ENCODE data around the gene PIP4K2C. TPM values are rescaled to one million over a fixed set of nuclear protein-coding genes. Genes with fewer than 3 reads are reported as not detected.
A peak's percentile ranks its signal among the peaks of the same experiment; 100 is the strongest.
"Not testable (repeated sequence)": the region's sequence is repeated elsewhere in the genome, so short reads cannot be mapped to it uniquely, and the experiment has no call there.

Gene PIP4K2C
- total RNA-seq, 1 donor from 2014 or later = 46.3 TPM

DNA sequence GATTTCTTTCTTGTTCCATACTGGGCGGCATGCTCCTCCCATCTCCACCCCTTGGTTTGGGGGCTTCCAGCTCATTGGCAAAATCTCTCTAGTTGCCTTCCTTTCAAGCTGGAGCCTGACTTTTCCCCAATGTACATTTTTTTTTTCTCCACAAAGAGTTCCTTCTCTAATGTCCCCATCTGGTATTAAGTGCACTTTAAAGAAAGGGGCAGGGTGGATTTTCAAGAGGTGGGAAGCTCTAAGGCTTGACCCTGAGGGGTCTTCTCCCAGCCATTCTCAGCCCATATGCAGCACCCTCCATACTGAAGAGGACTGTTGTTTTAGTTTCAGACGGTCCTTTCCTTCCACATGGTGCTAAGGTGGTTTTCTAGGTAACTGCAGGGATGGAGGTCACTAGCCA lies 5.8 kb upstream of the PIP4K2C start:
- FAIRE-seq (no peak), DNase-seq (ENCODE audit: low read depth) (no peak)
- Histone ChIP-seq H3K36me3 (ENCODE audit: control insufficient read depth, insufficient read depth, low read length) (no peaks in the 10 kb centered on the region), H3K4me3 (ENCODE audit: low read depth, low read length) (no peak overlapping the region), H3K27me3 (ENCODE audit: control insufficient read depth, insufficient read depth, low read length) (peaks cover 4% of the 10 kb centered on the region)
- TF ChIP-seq, protein P1, sequence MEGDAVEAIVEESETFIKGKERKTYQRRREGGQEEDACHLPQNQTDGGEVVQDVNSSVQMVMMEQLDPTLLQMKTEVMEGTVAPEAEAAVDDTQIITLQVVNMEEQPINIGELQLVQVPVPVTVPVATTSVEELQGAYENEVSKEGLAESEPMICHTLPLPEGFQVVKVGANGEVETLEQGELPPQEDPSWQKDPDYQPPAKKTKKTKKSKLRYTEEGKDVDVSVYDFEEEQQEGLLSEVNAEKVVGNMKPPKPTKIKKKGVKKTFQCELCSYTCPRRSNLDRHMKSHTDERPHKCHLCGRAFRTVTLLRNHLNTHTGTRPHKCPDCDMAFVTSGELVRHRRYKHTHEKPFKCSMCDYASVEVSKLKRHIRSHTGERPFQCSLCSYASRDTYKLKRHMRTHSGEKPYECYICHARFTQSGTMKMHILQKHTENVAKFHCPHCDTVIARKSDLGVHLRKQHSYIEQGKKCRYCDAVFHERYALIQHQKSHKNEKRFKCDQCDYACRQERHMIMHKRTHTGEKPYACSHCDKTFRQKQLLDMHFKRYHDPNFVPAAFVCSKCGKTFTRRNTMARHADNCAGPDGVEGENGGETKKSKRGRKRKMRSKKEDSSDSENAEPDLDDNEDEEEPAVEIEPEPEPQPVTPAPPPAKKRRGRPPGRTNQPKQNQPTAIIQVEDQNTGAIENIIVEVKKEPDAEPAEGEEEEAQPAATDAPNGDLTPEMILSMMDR (IDR thresholded peaks at IDR 0.05; ENCODE audit: insufficient read depth, low read length, severe bottlenecking) = no peak

- no peaks in the 10 kb centered on the region for H3K36me3 ChIP-seq (ENCODE audit: control insufficient read depth, insufficient read depth, low read length)
- TF ChIP-seq, protein P1 (IDR thresholded peaks at IDR 0.05; ENCODE audit: insufficient read depth, low read length, severe bottlenecking) = no peak
- H3K27me3 ChIP-seq (ENCODE audit: control insufficient read depth, insufficient read depth, low read length) = peaks cover 4% of the 10 kb centered on the region
- H3K4me3 ChIP-seq (ENCODE audit: low read depth, low read length) = no peak overlapping the region
- FAIRE-seq = no peak
- DNase-seq (ENCODE audit: low read depth) = no peak
Measured at GRCh38 chr12:57586128-57586527, 4.9 kb upstream of the PIP4K2C start.

DNA sequence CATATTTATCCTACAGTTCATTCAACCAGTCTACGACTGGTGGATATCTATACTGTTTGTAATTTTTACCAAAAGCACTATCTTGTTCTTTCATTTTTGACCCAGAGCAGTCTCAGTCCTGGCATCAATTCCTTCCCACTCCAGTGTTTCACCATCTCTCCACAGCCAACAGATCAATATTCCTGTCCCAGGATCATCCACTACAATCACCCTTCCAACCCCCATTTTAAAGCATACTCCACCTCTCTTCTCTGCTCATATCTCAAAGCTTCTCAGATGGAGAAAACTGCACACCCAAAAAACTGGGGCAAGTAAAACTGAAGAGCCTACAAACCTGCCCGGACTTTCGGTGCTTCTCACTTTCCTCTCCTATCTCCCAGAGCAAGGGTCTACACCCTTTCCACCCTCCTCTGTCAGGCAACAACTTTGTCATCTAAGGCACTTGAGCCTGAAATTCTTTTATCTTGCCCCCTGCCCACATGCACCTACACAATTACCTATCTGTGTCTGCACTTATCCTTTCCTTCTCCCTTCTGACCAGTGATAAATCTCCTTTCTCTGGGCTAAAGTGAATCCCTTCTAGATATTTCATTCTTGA lies 4.1 kb upstream of the PIP4K2C start:
- H3K36me3 ChIP-seq (ENCODE audit: control insufficient read depth, insufficient read depth, low read length) = no peaks in the 10 kb centered on the region
- TF ChIP-seq, protein P1 (IDR thresholded peaks at IDR 0.05; ENCODE audit: insufficient read depth, low read length, severe bottlenecking) = no peak
- no peak for DNase-seq (ENCODE audit: low read depth)
- H3K4me3 ChIP-seq (ENCODE audit: low read depth, low read length) = no peak overlapping the region
- peaks cover 4% of the 10 kb centered on the region for H3K27me3 ChIP-seq (ENCODE audit: control insufficient read depth, insufficient read depth, low read length)
- no peak for FAIRE-seq

DNA sequence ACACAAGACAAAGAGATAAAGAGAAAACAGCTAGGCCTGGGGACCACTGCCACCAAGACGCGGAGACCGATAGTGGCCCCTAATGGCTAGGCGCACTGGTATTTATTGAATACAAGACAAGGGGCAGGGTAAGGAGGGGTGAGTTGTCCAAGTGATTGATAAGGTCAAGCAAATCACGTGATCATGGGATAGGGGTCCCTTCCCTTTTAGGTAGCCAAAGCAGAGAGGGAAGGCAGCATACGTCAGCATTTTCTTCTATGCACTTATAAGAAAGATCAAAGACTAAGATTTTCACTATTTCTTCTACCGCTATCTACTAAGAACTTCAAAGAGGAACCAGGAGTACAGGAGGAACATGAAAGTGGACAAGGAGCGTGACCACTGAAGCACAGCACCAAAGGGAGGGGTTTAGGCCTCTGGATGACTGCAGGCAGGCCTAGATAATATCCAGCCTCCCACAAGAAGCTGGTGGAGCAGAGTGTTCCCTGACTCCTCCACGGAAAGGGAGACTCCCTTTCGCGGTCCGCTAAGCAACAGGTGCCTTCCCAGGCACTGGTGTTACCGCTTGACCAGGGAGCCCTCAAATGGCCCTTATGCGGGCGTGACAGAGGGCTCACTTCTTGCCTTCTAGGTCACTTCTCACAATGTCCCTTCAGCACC lies 1.9 kb upstream of the PIP4K2C start:
- not testable (repeated sequence) for H3K27me3 ChIP-seq (ENCODE audit: control insufficient read depth, insufficient read depth, low read length); H3K36me3 ChIP-seq (ENCODE audit: control insufficient read depth, insufficient read depth, low read length); FAIRE-seq; DNase-seq (ENCODE audit: low read depth); H3K4me3 ChIP-seq (ENCODE audit: low read depth, low read length)

- H3K4me3 ChIP-seq (ENCODE audit: low read depth, low read length) = peak overlapping the region; percentile 96
- H3K27me3 ChIP-seq (ENCODE audit: control insufficient read depth, insufficient read depth, low read length) = peaks cover under 1% of the 10 kb centered on the region
- H3K36me3 ChIP-seq (ENCODE audit: control insufficient read depth, insufficient read depth, low read length) = peaks cover 5% of the 10 kb centered on the region
- DNase-seq (ENCODE audit: low read depth) (no peak), FAIRE-seq (no peak)
- TF ChIP-seq, protein P1 (IDR thresholded peaks at IDR 0.05; ENCODE audit: insufficient read depth, low read length, severe bottlenecking) = no peak
Measured at GRCh38 chr12:57590479-57590863, 521 bp upstream of the PIP4K2C start.

DNA sequence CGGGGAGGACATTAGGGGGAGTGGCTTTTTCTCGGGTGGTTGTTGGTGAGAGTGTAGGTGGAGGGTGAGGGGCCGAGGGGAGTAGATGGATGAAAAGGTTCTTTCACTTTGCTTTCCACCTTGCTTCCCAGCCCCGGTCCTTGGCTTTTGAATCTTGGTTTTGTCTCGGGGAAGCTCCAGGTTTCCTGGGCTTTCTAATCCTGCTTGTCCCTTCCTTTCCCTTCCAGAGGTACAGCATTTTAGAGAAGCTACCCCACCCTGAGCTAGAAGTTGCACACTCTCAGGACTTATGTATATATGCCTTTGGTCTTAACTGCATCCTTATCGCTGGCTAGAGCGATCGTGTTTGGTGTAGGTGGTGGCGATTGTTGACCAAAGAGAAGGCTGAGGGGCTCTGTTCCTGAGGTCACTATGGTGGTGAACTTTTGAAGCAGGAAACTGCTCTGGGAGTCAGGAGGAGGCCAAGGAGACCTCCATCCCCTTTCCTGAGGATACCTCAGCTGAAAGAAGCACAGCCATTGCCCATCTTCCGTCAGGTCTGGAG lies 862 bp downstream of the PIP4K2C start:
- Histone ChIP-seq H3K4me3 (ENCODE audit: low read depth, low read length) (peak overlapping the region; percentile 96), H3K36me3 (ENCODE audit: control insufficient read depth, insufficient read depth, low read length) (peaks cover 7% of the 10 kb centered on the region), H3K27me3 (ENCODE audit: control insufficient read depth, insufficient read depth, low read length) (no peaks in the 10 kb centered on the region)
- DNase-seq (ENCODE audit: low read depth) (no peak), FAIRE-seq (no peak)
- TF ChIP-seq, protein P1 (IDR thresholded peaks at IDR 0.05; ENCODE audit: insufficient read depth, low read length, severe bottlenecking) = no peak

Measured in bronchial epithelial cell (primary cell).